ENCODE measurements around the gene TEKT5. TPM values are rescaled to one million over a fixed set of nuclear protein-coding genes. Genes with fewer than 3 reads are reported as not detected.
"Not testable (repeated sequence)": the region's sequence is repeated elsewhere in the genome, so short reads cannot be mapped to it uniquely, and the experiment has no call there.

Gene TEKT5
- total RNA-seq, 1 donor from 2014 or later = not detected

GRCh38 chr16:10635365-10636021 lies 59.2 kb downstream of the TEKT5 start:
- no peak for DNase-seq (ENCODE audit: low read depth, low spot score)

GRCh38 chr16:10633429-10633828 lies 61.3 kb downstream of the TEKT5 start:
- not testable (repeated sequence) for DNase-seq (ENCODE audit: low read depth, low spot score)

DNA sequence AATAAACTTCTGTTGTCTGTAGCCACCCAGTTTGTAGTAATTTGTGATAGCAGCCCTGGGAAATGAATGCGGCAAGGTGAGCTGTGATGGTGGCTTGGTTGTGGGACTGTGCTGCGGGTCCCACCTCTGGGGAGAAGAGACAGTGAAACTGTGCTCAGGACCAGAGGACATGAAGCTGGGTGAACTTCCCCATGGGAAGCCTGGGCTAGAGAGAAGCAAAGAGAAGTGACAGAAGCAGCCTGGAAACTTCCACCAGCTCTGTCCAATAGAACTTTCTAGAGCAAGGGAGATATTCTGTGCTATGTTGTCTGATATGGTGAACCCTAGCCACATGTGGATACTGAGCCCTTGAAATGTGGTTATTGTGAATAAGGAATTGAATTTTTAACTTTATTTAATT lies 62.8 kb downstream of the TEKT5 start:
- no peak for DNase-seq (ENCODE audit: low read depth, low spot score)

DNA sequence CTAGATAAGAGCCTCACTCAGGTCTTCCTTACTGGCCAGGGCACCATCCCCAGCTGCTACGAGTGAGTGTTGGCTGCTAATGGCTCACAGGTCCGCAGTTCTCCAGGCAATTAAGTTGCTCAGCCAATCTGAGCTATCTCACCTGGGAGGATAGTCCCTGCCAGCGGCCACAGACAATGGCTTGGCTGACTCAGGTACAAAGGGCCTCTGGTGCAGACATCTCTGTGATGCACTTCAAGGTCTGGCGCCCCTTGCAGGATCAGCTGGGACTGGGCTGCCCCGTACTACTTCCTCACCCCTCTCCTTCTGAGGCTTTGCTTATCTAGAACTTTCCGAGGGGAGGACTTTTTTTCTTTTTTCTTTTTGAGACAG lies 65.2 kb downstream of the TEKT5 start:
- no peak for DNase-seq (ENCODE audit: low read depth, low spot score)

DNA sequence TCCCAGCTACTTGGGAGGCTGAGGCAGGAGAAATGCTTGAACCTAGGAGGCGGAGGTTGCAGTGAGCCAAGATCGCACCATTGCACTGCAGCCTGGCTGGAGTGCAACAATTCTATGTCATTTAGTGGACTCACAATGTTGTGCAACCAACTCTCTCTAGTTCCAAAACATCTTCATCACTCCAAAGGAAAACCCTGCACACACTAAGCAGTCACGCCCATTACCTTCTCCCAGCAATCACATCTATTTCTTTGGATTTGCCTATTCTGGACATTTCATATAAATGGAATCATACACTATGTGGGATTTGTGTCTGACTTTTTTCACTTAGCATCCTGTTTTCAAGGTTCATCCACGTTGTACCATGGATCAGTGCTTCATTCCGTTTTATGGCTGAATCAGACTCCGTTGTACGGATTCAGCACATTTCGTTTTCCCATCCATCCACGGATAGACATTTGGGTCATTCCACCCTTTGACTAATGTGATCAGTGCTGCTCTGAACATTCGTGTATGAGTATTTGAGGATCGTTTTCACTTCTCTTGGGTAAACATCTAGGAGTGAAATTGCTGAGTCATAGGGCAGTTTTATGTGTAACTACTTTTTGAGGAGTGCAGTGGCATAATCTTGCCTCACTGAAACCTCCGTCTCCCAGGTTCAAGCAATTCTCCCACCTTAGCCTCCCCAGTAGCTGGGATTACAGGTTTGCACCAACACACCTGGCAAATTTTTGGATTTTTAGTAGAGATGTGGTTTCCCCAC lies 69.0 kb downstream of the TEKT5 start:
- no peak for DNase-seq (ENCODE audit: low read depth, low spot score)

DNA sequence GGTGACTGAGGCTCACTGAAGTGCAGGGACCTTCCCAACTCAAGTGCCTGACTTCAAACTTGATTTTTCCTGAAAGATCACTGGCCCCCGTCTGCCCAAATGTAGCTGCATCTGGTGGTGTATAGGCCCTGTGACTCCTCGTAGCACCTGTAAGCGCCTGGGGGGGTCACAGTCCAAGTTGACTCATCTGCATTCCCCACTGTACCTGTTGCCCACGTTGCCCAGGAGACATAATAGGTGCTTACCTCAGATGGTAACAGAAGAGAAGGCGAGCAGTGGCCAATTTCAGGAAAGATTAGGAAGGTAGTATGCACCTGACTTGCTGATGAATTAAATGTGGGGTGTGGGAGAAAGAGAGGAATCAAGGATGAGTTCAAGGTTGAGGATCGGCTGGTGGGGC lies 70.2 kb downstream of the TEKT5 start:
- no peak for DNase-seq (ENCODE audit: low read depth, low spot score)

- no peak for DNase-seq (ENCODE audit: low read depth, low spot score)
Observed at GRCh38 chr16:10623059-10623458, 71.7 kb downstream of the TEKT5 start.

DNA sequence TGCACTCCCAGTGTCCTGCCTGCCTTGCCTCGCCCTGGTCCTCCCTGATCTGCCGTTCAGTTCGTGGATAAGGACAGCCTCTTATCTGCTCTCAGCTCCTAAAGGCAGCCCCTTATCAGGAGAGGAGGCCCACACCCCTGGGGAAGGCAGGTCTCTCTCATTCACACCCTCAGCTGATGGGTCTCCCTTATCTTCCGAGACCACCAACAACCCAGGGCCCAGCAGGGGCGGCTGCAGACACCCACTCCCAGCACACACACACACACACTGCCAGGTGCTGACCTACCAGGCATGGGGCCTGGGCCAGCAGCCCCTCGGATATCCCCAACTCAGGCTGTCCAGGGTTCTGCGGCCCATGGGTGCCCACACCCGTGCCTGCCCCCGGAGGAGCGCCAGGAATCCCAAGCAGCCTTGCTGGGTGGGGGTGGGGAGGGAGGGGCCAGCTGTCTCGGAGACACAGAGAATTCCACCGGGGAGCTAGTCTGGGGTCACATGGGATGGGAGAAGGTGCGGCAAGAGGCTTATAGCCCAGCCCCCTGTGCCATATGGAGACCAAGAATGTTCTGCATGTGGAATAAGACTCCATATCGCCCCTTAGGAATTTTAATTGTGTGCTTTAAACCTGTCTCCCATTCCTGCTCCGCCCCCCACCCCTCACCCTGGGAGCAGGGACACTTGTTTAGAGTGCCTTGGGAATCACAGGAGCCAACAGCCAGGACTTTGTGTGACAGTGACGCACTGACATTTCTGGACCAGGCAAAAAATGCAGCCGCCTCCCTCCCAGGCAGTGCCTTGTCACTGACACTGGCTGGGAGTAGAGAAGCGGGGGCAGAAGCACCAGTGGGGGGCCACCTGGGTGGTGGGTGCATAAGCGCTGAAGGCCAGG lies 72.5 kb downstream of the TEKT5 start:
- no peak for DNase-seq (ENCODE audit: low read depth, low spot score)

GRCh38 chr16:10621216-10621949 lies 73.3 kb downstream of the TEKT5 start:
- not testable (repeated sequence) for DNase-seq (ENCODE audit: low read depth, low spot score)

- DNase-seq (ENCODE audit: low read depth, low spot score) = no peak
Observed at GRCh38 chr16:10620120-10620519, 74.6 kb downstream of the TEKT5 start.

DNA sequence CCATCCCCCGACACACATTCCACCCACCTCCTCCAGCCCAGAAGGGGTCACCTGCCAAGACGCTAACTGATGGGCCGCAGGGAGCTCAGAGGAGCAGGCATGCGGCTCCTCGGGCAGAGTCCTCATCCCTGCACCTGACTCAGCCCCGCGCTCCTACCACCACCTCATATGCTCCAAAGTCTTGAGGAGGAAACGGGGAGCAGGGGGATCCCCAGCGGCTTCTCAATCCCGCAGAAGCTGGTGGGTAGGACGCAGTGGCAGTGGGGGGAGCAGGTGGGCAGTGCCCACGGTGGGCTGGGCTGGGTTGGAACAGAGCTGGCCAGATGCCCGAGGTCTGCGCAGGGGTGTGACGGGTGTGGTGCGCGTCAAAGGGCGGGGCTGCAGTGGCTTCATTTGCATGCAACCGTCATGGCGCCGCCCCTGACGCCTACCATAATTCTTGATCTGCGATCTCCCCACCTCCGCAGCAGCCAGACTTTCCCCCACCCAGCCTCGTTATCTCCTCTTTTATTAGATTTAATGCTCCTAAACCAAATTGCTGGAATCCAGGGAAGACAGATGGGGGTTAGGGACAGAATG lies 75.4 kb downstream of the TEKT5 start:
- DNase-seq (ENCODE audit: low read depth, low spot score) = no peak

DNA sequence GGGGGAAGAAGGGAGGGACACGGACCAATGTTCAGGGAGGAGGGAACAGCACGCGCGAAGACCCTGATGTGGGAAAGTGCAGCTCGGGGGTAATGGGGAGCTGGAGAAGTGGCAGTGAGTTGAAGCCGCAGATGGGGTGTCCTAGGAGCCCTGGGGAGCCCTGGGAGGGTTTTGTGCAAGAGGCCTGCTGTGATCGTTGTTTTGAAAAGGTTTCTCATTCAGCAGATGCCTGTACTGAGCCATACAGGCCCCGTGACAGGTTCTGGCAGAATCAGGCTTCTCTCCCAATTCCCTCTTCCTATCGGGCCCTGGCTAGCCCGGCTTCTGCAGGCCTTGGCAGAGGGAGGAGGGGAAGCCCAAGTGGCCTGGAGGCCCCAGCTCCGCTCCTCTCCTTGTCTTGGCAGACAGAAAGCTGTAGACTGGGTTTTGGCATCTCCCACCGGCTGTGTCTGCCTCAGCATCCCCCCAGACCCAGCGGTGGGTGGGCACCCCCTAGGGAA lies 76.0 kb downstream of the TEKT5 start:
- DNase-seq (ENCODE audit: low read depth, low spot score) = no peak

GRCh38 chr16:10617662-10618420 lies 76.9 kb downstream of the TEKT5 start:
- DNase-seq (ENCODE audit: low read depth, low spot score) = no peak

DNA sequence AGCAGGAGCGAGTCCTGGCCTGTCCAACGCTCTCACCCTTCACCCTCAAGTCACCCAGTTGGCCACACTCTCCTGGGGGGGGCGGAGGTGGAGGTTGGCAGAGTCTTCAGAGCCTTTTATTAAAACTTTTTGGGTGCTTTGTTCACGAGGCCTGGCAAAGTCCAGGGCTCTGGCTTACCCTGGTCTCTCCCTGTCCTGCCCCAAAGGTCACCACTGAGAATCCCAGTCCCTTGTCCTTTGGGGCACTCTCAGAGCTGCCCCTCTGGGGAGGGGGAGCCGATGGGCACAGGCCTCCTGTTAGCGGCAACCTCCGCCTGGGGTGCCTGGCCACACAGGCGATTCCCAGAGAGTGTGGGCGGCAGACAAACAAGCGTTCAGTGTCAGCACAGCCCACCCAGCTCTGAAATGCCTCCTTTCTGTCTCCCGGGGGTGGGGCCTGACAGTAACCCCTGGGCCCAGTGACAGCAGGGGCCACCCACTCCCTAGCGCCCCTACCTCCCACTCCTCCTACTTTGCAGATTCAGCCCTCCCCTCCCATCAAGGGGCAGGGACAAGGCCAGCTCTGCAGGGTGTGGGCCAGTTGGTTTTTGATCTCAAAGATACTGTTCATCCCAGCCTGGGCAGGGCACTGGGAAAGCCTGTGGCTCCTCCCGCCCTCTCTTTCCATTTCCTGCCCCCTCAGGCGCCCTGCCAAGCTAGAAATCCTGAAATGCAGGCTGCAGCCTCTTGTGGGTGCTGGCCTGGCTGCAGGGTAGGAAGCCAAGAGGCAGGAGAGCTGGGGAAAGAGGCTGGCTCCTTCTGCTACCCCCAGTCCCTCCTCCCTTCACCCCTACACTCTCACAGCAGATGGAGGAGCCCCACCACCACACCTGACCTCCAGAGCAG lies 77.7 kb downstream of the TEKT5 start:
- DNase-seq (ENCODE audit: low read depth, low spot score) = no peak

GRCh38 chr16:10616419-10616755 lies 78.3 kb downstream of the TEKT5 start:
- no peak for DNase-seq (ENCODE audit: low read depth, low spot score)

DNA sequence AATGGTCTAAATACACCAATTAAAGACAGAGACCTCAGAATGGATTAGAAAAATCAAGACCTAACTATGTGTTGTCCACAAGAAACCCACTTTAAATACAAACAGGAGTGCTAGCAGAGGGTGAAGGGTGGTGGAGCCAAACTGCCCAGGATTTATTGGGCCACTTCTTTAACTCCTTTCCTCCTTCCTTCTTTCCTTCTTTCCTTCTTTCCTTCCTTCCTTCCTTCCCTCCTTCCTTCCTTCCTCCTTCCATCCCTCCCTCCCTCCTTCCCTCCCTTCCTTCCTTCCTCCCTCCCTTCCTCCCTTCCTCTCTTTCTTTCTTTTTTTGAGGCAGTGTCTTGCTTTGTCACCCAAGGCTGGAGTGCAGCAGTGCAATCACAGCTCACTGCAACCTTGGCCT lies 80.0 kb downstream of the TEKT5 start:
- no peak for DNase-seq (ENCODE audit: low read depth, low spot score)

- no peak for DNase-seq (ENCODE audit: low read depth, low spot score)
Observed at GRCh38 chr16:10613785-10614485, 80.8 kb downstream of the TEKT5 start.

GRCh38 chr16:10612649-10613179 lies 82.0 kb downstream of the TEKT5 start:
- DNase-seq (ENCODE audit: low read depth, low spot score) = no peak

All from pulmonary artery endothelial cell (primary cell).